ENCODE measurements around the gene IGIP.

IGIP gene

DNA sequence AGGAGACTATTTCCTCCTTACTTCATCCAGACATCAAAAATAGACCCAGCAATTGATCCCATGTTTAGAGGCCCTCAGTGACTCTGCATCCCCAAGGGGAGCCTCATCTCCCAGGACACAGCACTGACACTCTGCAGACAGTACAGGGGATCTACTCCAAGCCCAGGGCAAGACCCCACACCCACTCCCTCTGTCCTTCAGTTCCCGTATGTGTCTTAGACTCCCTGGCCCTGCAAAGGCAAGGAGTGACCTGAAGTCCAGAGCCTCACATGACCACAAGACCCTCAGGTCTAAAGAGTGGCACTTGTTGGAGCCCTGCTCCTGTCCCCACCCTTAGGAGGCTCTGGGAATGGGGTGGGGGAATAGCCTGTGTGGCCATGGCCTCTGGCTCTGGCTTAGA lies 21.7 kb downstream of the IGIP start:
- H3K27me3 ChIP-seq (ENCODE audit: insufficient read depth, poor library complexity, severe bottlenecking): no peaks in the 10 kb centered on the region
- no peaks in the 10 kb centered on the region for H3K36me3 ChIP-seq (ENCODE audit: low read depth)
- no peak overlapping the region for H3K27ac ChIP-seq (ENCODE audit: poor library complexity, severe bottlenecking)
- H3K4me3 ChIP-seq (ENCODE audit: severe bottlenecking): no peak overlapping the region
- no peak for ATAC-seq (ENCODE audit: low read depth)
- H3K4me1 ChIP-seq (ENCODE audit: insufficient read depth, poor library complexity, severe bottlenecking): no peaks in the 10 kb centered on the region
- TF ChIP-seq, protein P1, sequence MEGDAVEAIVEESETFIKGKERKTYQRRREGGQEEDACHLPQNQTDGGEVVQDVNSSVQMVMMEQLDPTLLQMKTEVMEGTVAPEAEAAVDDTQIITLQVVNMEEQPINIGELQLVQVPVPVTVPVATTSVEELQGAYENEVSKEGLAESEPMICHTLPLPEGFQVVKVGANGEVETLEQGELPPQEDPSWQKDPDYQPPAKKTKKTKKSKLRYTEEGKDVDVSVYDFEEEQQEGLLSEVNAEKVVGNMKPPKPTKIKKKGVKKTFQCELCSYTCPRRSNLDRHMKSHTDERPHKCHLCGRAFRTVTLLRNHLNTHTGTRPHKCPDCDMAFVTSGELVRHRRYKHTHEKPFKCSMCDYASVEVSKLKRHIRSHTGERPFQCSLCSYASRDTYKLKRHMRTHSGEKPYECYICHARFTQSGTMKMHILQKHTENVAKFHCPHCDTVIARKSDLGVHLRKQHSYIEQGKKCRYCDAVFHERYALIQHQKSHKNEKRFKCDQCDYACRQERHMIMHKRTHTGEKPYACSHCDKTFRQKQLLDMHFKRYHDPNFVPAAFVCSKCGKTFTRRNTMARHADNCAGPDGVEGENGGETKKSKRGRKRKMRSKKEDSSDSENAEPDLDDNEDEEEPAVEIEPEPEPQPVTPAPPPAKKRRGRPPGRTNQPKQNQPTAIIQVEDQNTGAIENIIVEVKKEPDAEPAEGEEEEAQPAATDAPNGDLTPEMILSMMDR (IDR thresholded peaks at IDR 0.05; ENCODE audit: poor library complexity, severe bottlenecking): no peak
- DNase-seq (ENCODE audit: low spot score): no peak
- H3K9me3 ChIP-seq (ENCODE audit: severe bottlenecking): no peaks in the 10 kb centered on the region

DNA sequence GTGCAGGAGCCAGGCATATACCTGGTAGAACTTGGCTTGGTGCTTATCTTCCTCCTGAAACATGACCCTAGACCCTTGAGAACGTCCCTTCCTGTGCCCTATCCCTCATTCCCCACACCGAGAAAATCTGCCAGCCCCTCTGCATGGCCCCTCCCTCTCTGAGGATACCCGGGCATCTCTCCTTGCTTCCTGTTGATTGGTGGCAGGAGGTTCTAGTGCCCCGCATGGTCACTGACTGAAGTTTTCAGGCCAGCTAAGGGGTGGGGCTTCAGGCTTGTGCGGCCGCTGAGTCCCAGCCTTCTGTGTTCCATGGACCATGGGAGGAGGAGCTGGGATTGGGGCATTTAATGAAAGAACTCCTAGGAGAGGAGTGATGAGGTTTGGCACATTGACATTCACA lies 22.8 kb downstream of the IGIP start:
- no peak for DNase-seq (ENCODE audit: low spot score)

DNA sequence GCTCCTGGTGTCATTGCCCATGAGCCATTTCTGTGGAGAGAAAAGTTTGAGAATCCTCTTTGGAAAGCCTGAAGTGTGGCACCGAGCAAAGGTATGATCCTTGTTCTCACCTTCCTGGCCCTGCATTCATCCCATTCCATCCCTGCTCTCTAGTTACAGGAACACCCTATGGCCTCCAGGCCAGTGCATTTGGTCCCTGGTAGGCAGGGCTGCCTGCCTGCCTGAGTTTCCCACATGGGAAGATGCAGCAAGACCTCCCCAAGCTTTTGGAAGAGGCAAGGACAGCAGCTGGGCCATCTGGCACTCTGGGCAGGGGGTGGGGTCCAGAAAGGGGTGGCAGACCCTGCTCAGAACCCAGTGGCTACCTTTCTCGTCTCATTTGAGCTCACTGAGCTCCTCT lies 24.5 kb downstream of the IGIP start:
- TF ChIP-seq, protein P1 (IDR thresholded peaks at IDR 0.05; ENCODE audit: poor library complexity, severe bottlenecking): no peak
- no peaks in the 10 kb centered on the region for H3K27me3 ChIP-seq (ENCODE audit: insufficient read depth, poor library complexity, severe bottlenecking)
- no peak overlapping the region for H3K4me3 ChIP-seq (ENCODE audit: severe bottlenecking)
- H3K4me1 ChIP-seq (ENCODE audit: insufficient read depth, poor library complexity, severe bottlenecking): no peaks in the 10 kb centered on the region
- ATAC-seq (ENCODE audit: low read depth) (no peak), DNase-seq (ENCODE audit: low spot score) (no peak)
- no peak overlapping the region for H3K27ac ChIP-seq (ENCODE audit: poor library complexity, severe bottlenecking)
- no peaks in the 10 kb centered on the region for H3K36me3 ChIP-seq (ENCODE audit: low read depth)
- H3K9me3 ChIP-seq (ENCODE audit: severe bottlenecking): no peaks in the 10 kb centered on the region

More for the DNA sequence above, 22.8 kb downstream of the IGIP start:
- no peaks in the 10 kb centered on the region for H3K36me3 ChIP-seq (ENCODE audit: low read depth)
- H3K4me3 ChIP-seq (ENCODE audit: severe bottlenecking): no peak overlapping the region
- no peaks in the 10 kb centered on the region for H3K4me1 ChIP-seq (ENCODE audit: insufficient read depth, poor library complexity, severe bottlenecking)
- no peaks in the 10 kb centered on the region for H3K9me3 ChIP-seq (ENCODE audit: severe bottlenecking)
- no peak overlapping the region for H3K27ac ChIP-seq (ENCODE audit: poor library complexity, severe bottlenecking)
- TF ChIP-seq, protein P1 (IDR thresholded peaks at IDR 0.05; ENCODE audit: poor library complexity, severe bottlenecking): no peak
- no peaks in the 10 kb centered on the region for H3K27me3 ChIP-seq (ENCODE audit: insufficient read depth, poor library complexity, severe bottlenecking)
- ATAC-seq (ENCODE audit: low read depth): no peak

DNA sequence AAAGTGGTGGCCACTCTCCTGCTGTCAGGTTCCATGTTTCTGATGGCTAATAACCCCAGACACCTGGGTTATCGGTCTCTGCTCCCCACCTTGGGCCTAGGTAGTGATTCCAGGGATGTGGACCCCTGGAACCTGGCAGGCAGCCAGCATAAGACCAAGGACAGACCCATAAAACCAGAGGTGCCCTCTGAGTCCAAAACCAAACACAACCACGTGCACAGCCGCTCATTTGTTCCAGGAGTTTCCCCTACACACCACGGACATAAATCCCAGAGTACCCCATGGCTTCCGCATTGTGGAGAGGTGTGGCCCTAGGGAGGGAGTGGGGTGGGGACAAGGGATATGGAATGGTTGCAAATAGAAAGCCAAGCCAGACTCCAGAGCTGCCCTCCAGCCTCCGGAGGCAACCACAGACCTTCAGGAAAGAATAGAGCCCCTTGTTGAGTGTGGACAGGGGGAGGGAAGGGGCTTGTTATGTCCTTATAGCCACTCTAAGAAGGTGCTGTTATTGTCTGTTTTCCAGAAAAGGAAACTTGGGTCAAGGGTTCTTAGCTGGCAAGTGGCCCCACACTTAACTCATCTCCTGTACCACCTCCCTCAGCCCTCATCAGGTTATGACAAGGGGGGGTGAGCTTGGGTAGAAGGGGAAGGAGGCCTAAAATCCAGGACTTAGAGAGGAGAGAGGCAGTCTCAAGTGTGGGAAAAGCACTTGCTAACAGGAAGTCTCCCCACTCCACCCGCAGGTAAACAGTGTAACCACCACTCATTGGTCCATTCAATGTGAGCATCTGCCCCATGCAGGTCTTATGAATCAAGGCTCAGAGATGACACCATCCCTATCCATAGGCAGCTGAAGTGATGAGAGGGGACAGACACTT lies 25.6 kb downstream of the IGIP start:
- no peak overlapping the region for H3K27ac ChIP-seq (ENCODE audit: poor library complexity, severe bottlenecking)
- ATAC-seq (ENCODE audit: low read depth) (peak; percentile 25; the same call in 1 of the 3 replicates), DNase-seq (ENCODE audit: low spot score) (no peak)
- no peak overlapping the region for H3K4me3 ChIP-seq (ENCODE audit: severe bottlenecking)
- TF ChIP-seq, protein P1 (IDR thresholded peaks at IDR 0.05; ENCODE audit: poor library complexity, severe bottlenecking): no peak
- no peaks in the 10 kb centered on the region for H3K36me3 ChIP-seq (ENCODE audit: low read depth)
- no peaks in the 10 kb centered on the region for H3K27me3 ChIP-seq (ENCODE audit: insufficient read depth, poor library complexity, severe bottlenecking)
- H3K4me1 ChIP-seq (ENCODE audit: insufficient read depth, poor library complexity, severe bottlenecking): no peaks in the 10 kb centered on the region
- no peaks in the 10 kb centered on the region for H3K9me3 ChIP-seq (ENCODE audit: severe bottlenecking)

Data from RWPE2 (cell line).